Activated CD4-positive, alpha-beta T cell treated with anti-CD3 and anti-CD28 coated beads, Interleukin-2, amount 50 U/mL, for 1 hour (primary cell): ENCODE data around the gene LMOD2.

Source experiments
- DNase-seq: peaks from one replicate; pipeline ENCODE4 v3.0.0-alpha.2; 2020

The LMOD2 gene

GRCh38 chr7:123641901-123642300 lies 13.8 kb upstream of the LMOD2 start:
- DNase-seq: no peak

- DNase-seq: no peak
Observed at GRCh38 chr7:123643495-123644441, 11.9 kb upstream of the LMOD2 start.

- no peak for DNase-seq
Observed at GRCh38 chr7:123645516-123645915, 10.2 kb upstream of the LMOD2 start.

- no peak for DNase-seq
Observed at GRCh38 chr7:123647106-123647730, 8.4 kb upstream of the LMOD2 start.

GRCh38 chr7:123649964-123650363 lies 5.7 kb upstream of the LMOD2 start:
- no peak for DNase-seq

- no peak for DNase-seq
Observed at GRCh38 chr7:123650595-123650994, 5.1 kb upstream of the LMOD2 start.

- DNase-seq: no peak
Observed at GRCh38 chr7:123652406-123652805, 3.3 kb upstream of the LMOD2 start.

- no peak for DNase-seq
Observed at GRCh38 chr7:123653162-123653561, 2.5 kb upstream of the LMOD2 start.

- no peak for DNase-seq
Observed at GRCh38 chr7:123656544-123657303, 1.1 kb downstream of the LMOD2 start.

- no peak for DNase-seq
Observed at GRCh38 chr7:123657304-123657685, 1.6 kb downstream of the LMOD2 start.

GRCh38 chr7:123658023-123658422 lies 2.4 kb downstream of the LMOD2 start:
- DNase-seq: no peak

GRCh38 chr7:123660514-123661354 lies 5.1 kb downstream of the LMOD2 start:
- no peak for DNase-seq

- DNase-seq: no peak
Observed at GRCh38 chr7:123661765-123662164, 6.1 kb downstream of the LMOD2 start.

GRCh38 chr7:123662293-123662692 lies 6.6 kb downstream of the LMOD2 start:
- no peak for DNase-seq

GRCh38 chr7:123662755-123663154 lies 7.1 kb downstream of the LMOD2 start:
- no peak for DNase-seq

GRCh38 chr7:123663200-123663599 lies 7.5 kb downstream of the LMOD2 start:
- DNase-seq: no peak

- DNase-seq: no peak
Observed at GRCh38 chr7:123665157-123665556, 9.5 kb downstream of the LMOD2 start.

GRCh38 chr7:123665896-123666295 lies 10.2 kb downstream of the LMOD2 start:
- DNase-seq: no peak

- no peak for DNase-seq
Observed at GRCh38 chr7:123666492-123666891, 10.8 kb downstream of the LMOD2 start.

- no peak for DNase-seq
Observed at GRCh38 chr7:123669485-123669884, 13.8 kb downstream of the LMOD2 start.

GRCh38 chr7:123673137-123673732 lies 17.6 kb downstream of the LMOD2 start:
- DNase-seq: no peak

- DNase-seq: no peak
Observed at GRCh38 chr7:123673752-123674398, 18.2 kb downstream of the LMOD2 start.
